DMS79 treated with DMSO at 0.1 percent for 48 hours (cell line): Measurements from ENCODE around the gene MRGPRD.

Experiments
- DNase-seq: peaks from one replicate; lab custom pipeline; 2025; lab: John Stamatoyannopoulos, UW

MRGPRD gene, protein sequence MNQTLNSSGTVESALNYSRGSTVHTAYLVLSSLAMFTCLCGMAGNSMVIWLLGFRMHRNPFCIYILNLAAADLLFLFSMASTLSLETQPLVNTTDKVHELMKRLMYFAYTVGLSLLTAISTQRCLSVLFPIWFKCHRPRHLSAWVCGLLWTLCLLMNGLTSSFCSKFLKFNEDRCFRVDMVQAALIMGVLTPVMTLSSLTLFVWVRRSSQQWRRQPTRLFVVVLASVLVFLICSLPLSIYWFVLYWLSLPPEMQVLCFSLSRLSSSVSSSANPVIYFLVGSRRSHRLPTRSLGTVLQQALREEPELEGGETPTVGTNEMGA

DNA sequence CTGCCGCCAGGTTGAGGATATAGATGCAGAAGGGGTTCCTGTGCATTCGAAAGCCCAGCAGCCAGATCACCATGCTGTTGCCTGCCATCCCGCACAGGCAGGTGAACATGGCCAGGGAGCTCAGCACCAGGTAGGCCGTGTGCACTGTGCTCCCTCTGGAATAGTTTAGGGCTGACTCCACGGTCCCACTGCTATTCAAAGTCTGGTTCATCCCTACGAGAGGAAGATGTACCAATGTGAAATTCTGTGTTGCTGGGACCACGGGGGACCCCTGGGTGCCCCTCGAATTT is at the start of gene MRGPRD:
MRGPRD (minus strand) TSS at position 211 of the 290 bp plus-strand sequence; CDS start at position 211, 0 bp downstream.
- DNase-seq, result no peak

GRCh38 chr11:69030301-69030700 is 49.5 kb upstream of the MRGPRD start:
- DNase-seq, result no peak

DNA sequence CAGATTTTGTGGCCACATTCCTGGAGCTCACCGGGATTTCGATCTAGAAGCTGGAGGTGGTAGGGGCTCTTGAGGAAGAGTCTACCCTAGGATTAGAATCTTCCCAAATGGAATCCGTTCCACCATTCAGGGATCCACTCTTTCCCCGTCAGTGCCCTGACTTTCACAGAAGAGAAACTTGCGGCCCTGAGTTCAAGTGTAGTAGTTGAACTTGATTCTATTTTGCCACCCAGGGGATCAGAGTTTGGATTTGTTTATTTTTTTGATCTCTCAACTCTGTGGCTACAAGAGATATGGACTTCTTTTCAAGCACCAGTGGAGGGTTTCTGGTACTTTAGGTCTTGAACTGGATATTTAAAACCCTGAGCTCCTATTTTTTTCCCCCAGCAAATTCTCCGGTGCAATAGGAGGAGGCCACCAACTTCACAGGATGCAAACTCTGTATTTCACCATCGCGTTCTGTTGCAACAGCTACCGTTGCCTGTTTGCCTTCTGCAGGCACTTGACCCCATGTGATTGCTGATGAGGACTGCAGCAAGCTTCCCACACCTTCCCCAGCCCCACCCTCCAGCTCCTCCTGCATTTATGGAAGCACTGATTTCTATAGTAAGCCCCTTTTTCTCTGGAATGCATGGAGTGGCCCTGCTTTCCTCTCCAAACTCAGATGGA is 47.1 kb upstream of the MRGPRD start:
- no peak for DNase-seq

- DNase-seq, result no peak
These were observed 43.7 kb upstream of the MRGPRD start for GRCh38 chr11:69024509-69024908.

GRCh38 chr11:69022260-69022659 is 41.5 kb upstream of the MRGPRD start:
- DNase-seq, result no peak

DNA sequence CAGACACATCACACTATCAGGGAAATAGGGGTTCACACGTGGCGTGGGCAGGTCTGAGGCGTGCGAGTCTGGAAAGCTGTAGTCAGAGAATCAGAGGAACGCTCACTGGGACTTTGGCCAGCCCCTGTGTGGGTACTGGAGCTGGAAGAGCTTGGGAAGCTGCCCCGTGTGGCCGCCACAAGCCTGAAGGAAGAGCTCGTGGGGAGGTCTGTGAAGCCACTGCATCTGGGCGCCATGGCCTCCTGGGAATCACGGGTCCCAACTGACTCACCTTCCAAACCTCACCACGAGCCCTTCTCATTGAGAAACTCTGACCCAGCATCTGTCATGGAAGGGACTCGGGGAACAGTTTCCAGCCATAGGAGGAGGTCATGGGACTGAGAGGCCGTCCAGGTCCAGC is 38.1 kb upstream of the MRGPRD start:
- no peak for DNase-seq

DNA sequence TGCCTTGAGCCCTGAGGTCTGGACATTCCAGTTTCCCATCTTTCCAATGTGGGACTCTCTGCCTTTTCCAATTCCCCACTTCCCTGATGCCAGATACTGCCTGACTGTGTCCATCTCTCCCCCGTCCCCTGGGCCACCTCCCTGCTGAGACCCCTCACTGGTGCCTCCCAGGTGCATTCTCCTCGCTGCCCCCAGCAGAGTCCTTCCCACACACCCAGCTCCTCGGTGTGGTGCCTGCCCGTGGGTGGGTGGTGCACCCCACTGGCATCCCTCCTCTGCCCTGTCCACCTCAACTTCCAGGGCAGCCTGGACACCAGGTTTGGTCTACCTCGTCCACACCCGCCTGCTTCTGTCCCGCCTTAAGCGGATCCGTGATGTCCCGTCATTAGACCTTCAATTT is 37.2 kb upstream of the MRGPRD start:
- no peak for DNase-seq

GRCh38 chr11:69014898-69015549 is 34.2 kb upstream of the MRGPRD start:
- DNase-seq, result no peak

DNA sequence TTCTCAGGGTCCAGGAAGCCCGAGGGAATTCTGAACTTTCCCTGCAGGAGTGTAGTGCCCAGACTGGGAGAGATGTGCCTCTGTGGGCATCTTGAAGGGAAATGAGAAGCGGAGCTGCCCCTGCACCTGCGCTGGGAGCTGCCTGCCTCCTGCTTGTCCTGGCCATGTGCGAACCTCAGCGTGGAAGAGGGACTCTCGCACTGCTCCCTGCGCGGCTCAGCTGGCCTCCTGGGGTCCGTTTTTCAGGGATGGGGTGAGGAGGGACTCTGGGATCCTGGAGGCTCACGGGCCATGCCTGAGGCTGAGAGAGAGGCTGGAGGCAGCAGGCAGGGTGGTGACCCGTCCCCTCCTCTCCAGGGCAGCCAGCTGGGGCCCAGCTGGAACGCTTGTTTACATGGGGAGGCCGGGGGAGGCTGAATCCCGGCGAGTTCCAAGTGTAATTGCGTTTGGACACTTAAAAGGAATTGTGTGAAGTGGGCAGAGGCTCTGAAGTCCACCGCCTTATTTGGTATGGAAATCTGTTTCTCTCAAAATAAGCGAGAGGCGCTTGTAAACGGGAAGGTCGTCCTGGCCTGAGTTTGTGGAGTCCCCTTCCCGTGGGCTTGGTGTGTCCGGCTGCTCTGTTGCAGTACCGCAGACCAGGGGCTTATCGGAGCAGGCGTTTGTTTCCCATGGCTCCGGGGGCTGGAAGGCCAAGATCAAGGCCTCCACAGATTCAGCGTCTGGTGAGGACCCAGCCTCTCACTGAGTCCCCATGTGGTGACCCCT is 33.5 kb upstream of the MRGPRD start:
- DNase-seq, result no peak

DNA sequence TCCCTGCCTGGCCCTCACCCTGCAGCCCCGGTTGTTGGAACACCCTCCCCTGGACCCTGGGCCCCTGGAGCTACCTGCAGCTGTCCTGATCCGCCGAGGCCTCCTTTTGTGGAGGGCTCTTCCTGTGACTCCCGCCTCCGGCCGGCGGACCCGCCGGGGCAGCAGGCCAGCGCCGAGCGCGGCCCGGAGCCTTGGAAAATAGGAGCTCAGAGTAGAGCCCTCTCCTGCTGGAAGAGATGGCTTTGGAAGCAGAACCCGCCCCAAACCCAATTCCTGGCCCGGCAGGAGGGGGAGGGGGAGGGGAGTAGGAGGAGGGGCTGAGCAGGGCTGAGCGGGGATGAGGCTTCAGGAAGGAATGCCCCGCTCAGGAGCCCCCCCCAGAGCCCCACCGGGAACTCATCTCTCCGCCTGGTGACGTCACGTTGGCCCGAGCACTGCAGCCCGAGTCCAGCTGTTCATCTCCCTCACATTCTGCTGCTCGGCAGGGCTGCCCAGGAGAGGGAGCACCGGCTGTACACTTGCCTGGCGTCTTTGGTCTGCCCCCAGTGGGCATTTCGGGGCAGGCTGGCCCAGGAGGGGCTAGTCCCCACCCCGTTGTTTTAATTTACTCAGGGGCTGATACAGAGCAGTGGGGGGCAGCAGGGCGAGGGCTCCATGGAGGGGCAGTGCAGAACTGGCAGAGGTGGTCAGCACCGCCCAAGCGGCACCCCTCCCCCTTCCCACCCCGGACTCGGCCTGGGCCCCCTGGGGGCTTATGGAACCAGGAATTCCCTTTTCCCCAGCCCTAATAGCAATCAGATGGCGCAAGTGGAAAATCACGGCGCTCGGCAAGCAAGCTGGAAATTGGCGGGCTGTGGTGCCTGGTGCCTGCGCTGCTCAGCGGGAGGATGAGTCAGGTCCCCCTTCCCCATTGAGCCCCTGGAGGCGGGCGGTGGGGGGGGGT is 32.5 kb upstream of the MRGPRD start, which contains the start of gene MRGPRF:
MRGPRF (minus strand) TSS at position 238 of the 943 bp plus-strand sequence. CDS start 3,345 bp downstream, outside the sequence.
- no peak for DNase-seq

GRCh38 chr11:69012092-69013008 is 31.6 kb upstream of the MRGPRD start:
- no peak for DNase-seq

DNA sequence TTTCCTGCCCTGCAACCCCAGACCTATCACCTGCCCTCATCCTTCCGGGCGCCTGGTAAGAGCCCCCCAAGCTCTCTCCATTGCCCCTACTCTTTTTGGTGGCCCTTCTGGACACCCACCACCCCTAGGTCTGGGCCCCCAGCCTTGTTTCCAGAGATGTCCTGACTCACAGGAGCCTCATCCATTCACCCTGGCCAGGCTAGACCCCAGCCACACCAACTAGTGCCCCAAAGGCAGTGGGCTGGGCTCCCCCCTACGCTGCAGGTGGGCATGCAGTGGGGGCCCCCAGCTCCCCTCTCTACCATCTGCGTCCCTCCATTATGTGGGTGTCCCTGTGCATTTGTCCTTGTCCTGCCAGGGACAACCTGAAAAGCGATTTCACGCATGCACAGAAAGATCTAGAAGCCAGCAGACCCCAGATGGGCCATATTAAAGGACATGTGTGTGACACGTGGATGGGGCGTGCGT is 30.9 kb upstream of the MRGPRD start:
- no peak for DNase-seq

- DNase-seq, result no peak
These were observed 30.3 kb upstream of the MRGPRD start for GRCh38 chr11:69010964-69011623.

GRCh38 chr11:69010361-69010891 is 29.6 kb upstream of the MRGPRD start:
- no peak for DNase-seq

DNA sequence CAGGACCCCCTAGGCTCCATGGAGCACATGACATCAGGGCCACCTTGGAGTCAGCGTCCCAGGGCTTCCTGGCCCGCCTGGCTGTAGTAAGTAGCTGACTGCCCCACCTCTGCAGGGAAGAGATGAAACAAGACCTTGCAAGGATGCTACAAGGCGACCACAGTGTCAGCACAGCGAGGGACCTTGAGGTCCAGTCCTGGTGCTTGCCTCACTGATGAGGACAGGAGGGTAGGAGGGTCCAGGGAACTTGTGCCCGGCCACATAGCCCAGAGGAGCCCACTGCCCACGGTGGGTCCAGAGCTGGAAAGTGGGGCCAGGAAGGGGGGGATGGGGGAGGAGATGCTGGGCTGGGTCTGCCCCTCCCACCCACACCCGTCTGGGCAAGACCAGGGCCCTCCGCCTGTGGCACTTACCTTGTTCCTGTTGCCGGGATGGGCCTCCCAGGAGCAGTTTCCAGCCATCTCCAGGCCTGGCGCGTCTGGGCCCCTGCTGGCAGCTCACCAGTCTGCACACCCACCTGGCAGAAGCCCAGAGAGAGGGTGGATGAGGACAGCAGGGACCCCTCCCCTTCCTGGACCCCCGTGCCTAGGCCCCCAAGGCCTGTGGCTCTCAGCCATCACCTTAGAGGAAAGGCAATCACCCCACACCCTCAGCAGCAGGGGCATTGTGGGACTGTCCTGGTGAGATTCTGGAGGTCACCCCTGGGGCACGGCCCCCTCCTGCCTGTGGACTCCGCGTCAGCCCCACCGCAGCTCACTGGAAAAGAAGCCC is 28.8 kb upstream of the MRGPRD start:
- no peak for DNase-seq

DNA sequence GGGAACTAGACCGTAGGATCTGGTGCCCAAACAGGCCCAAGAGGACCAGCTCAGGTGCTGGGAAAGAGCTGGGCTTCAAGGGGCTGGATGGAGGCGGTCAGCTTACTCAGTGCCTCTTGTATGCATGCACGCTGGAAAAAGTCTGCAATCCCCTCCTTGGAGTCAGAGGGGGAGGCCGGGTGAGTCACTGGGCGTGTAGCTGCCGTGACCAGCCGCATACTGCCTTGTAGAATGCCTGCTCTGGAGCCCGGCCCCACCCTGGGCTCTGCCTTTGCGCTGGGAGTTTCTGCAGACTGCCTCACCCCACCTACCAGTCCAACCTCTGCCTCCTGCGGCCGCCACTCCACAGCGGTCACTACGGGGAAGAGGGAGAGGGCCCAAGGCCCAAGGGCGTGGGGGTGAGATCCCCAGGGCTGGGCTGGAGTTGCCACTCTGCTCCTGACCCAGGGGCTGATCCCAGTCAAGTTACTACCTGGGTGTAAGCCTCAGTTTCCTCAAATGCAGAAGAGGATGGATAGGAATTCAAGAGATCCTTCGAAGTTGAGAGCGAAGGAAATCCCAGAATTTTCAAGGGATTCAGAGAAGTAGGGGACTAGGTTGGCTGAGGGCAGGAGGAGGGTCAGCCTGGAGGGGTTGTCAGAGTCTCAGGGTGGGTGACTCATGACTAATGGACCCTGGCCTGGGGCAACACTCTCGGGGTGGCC is 28.1 kb upstream of the MRGPRD start:
- no peak for DNase-seq

DNA sequence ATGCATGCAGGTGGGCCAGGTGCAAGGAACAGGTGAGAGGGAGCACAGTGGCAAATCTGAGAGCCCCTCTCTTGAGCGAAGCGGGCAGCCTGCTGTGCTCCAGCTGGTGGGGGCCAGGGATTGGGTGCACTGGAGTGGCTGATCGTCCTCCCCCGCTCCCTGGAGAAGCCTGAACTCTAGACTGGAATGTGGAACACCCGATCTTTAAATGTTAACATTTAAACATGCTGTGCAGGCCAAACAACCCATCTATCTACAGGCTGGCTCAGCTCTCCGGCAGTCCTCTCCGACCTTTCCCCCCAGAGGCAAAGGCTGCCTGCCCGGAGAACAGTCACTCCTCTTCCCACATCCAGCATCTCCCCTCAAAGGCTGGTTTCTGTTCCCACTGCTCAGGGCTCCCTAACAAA is 27.2 kb upstream of the MRGPRD start:
- DNase-seq, result peak; percentile 38

DNA sequence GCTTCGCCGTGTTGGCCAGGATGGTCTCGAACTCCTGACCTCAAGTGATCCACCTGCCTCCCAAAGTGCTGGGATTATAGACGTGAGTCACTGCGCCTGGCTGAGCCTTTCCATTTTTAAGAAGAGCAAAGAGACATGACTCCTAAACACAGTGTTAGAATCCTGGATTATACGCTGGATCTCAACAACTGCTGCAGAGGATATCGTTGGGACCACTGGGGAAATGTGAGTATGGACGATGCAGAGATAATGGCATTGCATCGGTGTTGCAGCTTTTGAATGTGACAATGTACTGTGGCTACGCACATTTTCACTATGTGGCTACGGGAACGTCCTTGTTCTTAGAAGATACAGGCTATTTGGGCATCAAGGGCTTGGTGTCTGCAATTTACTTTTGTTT is 26.0 kb upstream of the MRGPRD start:
- no peak for DNase-seq
